GM23338 (cell line): Measurements from ENCODE around the gene NCKAP5. TPM values are rescaled to one million over a fixed set of nuclear protein-coding genes. Genes with fewer than 3 reads are reported as not detected.

ENCODE experiments used
- ATAC-seq: fragments of 200-7000 bp; cut with Tn5 transposase; 3 replicates; pipeline ENCODE4 v1.9.1; 2020
- DNase-seq: peaks from one replicate; pipeline ENCODE4 v3.0.0-alpha.2; 2015; ENCODE audit warnings: low spot score
- H2AFZ ChIP-seq: fragments of 200-600 bp; sonication (generic); 2 replicates; pipeline ENCODE4 v1.8.0; 2016; ENCODE audit warnings: antibody characterized with exemption, mild to moderate bottlenecking, moderate library complexity
- H3F3A ChIP-seq: fragments of 200-600 bp; sonication (generic); replicated peaks from 2 replicates; pipeline ENCODE4 v1.8.0; 2017; ENCODE audit warnings: antibody characterized with exemption, mixed run types, low read depth
- H3K27ac ChIP-seq: fragments of 200-600 bp; sonication (generic); 2 replicates; pipeline ENCODE4 v1.6.1; 2016; ENCODE audit warnings: low read depth
- H3K27me3 ChIP-seq: fragments of 200-600 bp; sonication (generic); 2 replicates; pipeline ENCODE4 v1.8.0; 2016; ENCODE audit warnings: mild to moderate bottlenecking, mixed run types, moderate library complexity; ENCODE audit not compliant: insufficient read depth
- H3K36me3 ChIP-seq: fragments of 200-600 bp; sonication (generic); 2 replicates; pipeline ENCODE4 v1.8.0; 2016; ENCODE audit warnings: mild to moderate bottlenecking; ENCODE audit not compliant: insufficient read depth
- H3K4me1 ChIP-seq: fragments of 200-600 bp; sonication (generic); 2 replicates; pipeline ENCODE4 v1.8.0; 2016; ENCODE audit warnings: mild to moderate bottlenecking, moderate library complexity; ENCODE audit not compliant: insufficient read depth
- H3K4me2 ChIP-seq: fragments of 200-600 bp; sonication (generic); 2 replicates; pipeline ENCODE4 v1.7.1; 2017; ENCODE audit warnings: mixed run types
- H3K4me3 ChIP-seq: fragments of 200-600 bp; sonication (generic); 2 replicates; pipeline ENCODE4 v1.6.1; 2016; ENCODE audit warnings: mixed run types
- H3K79me2 ChIP-seq: fragments of 200-600 bp; sonication (generic); replicated peaks from 2 replicates; pipeline ENCODE4 v1.8.0; 2017; ENCODE audit warnings: mild to moderate bottlenecking; ENCODE audit not compliant: insufficient read depth
- H3K9me2 ChIP-seq: fragments of 200-600 bp; sonication (generic); 2 replicates; pipeline ENCODE4 v1.8.0; 2017; ENCODE audit not compliant: insufficient read depth
- H4K20me1 ChIP-seq: fragments of 200-600 bp; sonication (generic); replicated peaks from 2 replicates; pipeline ENCODE4 v1.8.0; 2017; ENCODE audit warnings: mild to moderate bottlenecking; ENCODE audit not compliant: insufficient read depth
- H3K27ac Mint-ChIP-seq: 2 replicates; pipeline ENCODE4 v1.8.0; 2020; ENCODE audit warnings: inconsistent platforms, mild to moderate bottlenecking, moderate library complexity, mixed read lengths
- H3K27me3 Mint-ChIP-seq: 3 replicates; pipeline ENCODE4 v1.8.0; 2022; ENCODE audit warnings: low read depth, mild to moderate bottlenecking, moderate library complexity, mixed read lengths, inconsistent platforms; ENCODE audit not compliant: insufficient read depth, poor library complexity
- H3K36me3 Mint-ChIP-seq: 3 replicates; pipeline ENCODE4 v1.8.0; 2021; ENCODE audit warnings: low read depth, mild to moderate bottlenecking, inconsistent platforms, moderate library complexity, mixed read lengths
- H3K4me1 Mint-ChIP-seq: 3 replicates; pipeline ENCODE4 v1.8.0; 2020; ENCODE audit warnings: mild to moderate bottlenecking, inconsistent platforms, mixed read lengths
- H3K4me3 Mint-ChIP-seq: 3 replicates; pipeline ENCODE4 v1.8.0; 2021; ENCODE audit warnings: moderate library complexity, mild to moderate bottlenecking, inconsistent platforms, mixed read lengths
- H3K9me3 Mint-ChIP-seq: 3 replicates; pipeline ENCODE4 v1.8.0; 2020; ENCODE audit warnings: moderate library complexity, mild to moderate bottlenecking, inconsistent platforms, mixed read lengths
- CREB1 ChIP-seq: fragments of 250-450 bp; sonication (Bioruptor Pico); IDR thresholded peaks from 2 replicates; pipeline ENCODE4 v1.5.0; 2020; ENCODE audit warnings: low read depth, mild to moderate bottlenecking, moderate library complexity
- EZH2phosphoT487 ChIP-seq: fragments of 200-600 bp; sonication (generic); IDR thresholded peaks from one replicate; pipeline ENCODE4 v1.8.1; 2018; ENCODE audit warnings: antibody characterized with exemption; ENCODE audit not compliant: unreplicated experiment
- JUNB ChIP-seq: IDR thresholded peaks from one replicate; pipeline ENCODE4 v1.6.1; 2016; ENCODE audit warnings: antibody characterized with exemption; ENCODE audit not compliant: unreplicated experiment
- NANOG ChIP-seq: IDR thresholded peaks from 2 replicates; pipeline ENCODE4 v1.6.1; 2016; ENCODE audit warnings: antibody characterized with exemption, borderline replicate concordance
- POLR2AphosphoS5 ChIP-seq: IDR thresholded peaks from 2 replicates; pipeline ENCODE4 v1.6.1; 2016; ENCODE audit warnings: antibody characterized with exemption, low read depth
- STAT1 ChIP-seq: IDR thresholded peaks from one replicate; pipeline ENCODE4 v1.6.1; 2016; ENCODE audit warnings: antibody characterized with exemption; ENCODE audit not compliant: unreplicated experiment
- ZNF114 ChIP-seq: fragments of 250-450 bp; sonication (Bioruptor Pico); IDR thresholded peaks from 2 replicates; pipeline ENCODE4 v1.5.0; 2020; ENCODE audit warnings: mild to moderate bottlenecking, moderate library complexity
- ZNF462 ChIP-seq: fragments of 250-450 bp; sonication (Bioruptor Pico); IDR thresholded peaks from 2 replicates; pipeline ENCODE4 v1.5.0; 2020; ENCODE audit warnings: mild to moderate bottlenecking, moderate library complexity
- polyA plus RNA-seq: library from polyadenylated mRNA; unstranded; fragments of >200 nt; fragmentation: Nextera tagmentation; extraction: Ambion mirVana; gene quantifications from 2 replicates; pipeline ENCODE4 v1.2.1, GENCODE V29; 2016
- total RNA-seq: library from RNA; depleted of rRNA; stranded (reverse); fragments of >200 nt; shearing (Covaris generic); gene quantifications from 2 replicates; pipeline ENCODE4 v1.2.3, GENCODE V29; 2014
- TF ChIP-seq, protein P1 (sequence below), 2 experiments: fragments of 200-600 bp in 1 of 2; sonication (generic) in 1 of 2; conservative IDR thresholded peaks; 2 replicates each; pipeline versions ENCODE4 v1.5.1 to v1.6.1; 2016 to 2017; ENCODE audit warnings: antibody characterized with exemption in 2 of 2, low read depth in 2 of 2, mild to moderate bottlenecking in 2 of 2, moderate library complexity in 1 of 2

Gene NCKAP5
- total and polyA plus RNA-seq, 2 experiments from 2014 or later, result 0.34 to 0.73 TPM

GRCh38 chr2:132859590-132859989 lies 708.7 kb downstream of the NCKAP5 start:
- H3K4me3 ChIP-seq, result no peak overlapping the region
- H3K36me3 ChIP-seq, result no peaks in the 10 kb centered on the region
- peaks cover 6% of the 10 kb centered on the region for H3K4me1 ChIP-seq
- H3K4me2 ChIP-seq, result no peak overlapping the region
- TF ChIP-seq EZH2phosphoT487, result no peak
- no peak for TF ChIP-seq STAT1
- TF ChIP-seq POLR2AphosphoS5, result no peak
- TF ChIP-seq ZNF114, result no peak
- TF ChIP-seq, protein P1, sequence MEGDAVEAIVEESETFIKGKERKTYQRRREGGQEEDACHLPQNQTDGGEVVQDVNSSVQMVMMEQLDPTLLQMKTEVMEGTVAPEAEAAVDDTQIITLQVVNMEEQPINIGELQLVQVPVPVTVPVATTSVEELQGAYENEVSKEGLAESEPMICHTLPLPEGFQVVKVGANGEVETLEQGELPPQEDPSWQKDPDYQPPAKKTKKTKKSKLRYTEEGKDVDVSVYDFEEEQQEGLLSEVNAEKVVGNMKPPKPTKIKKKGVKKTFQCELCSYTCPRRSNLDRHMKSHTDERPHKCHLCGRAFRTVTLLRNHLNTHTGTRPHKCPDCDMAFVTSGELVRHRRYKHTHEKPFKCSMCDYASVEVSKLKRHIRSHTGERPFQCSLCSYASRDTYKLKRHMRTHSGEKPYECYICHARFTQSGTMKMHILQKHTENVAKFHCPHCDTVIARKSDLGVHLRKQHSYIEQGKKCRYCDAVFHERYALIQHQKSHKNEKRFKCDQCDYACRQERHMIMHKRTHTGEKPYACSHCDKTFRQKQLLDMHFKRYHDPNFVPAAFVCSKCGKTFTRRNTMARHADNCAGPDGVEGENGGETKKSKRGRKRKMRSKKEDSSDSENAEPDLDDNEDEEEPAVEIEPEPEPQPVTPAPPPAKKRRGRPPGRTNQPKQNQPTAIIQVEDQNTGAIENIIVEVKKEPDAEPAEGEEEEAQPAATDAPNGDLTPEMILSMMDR (conservative IDR thresholded peaks at IDR 0.05; ENCODE audit: low read depth in 2 of 2), result no peak
- TF ChIP-seq ZNF462 (CRISPR knock-in tag), result no peak
- TF ChIP-seq NANOG, result no peak
- TF ChIP-seq CREB1 (CRISPR knock-in tag), result no peak
- no peak for TF ChIP-seq JUNB
- ATAC-seq (no peak), DNase-seq (no peak)
- no peaks in the 10 kb centered on the region for H3K9me3 Mint-ChIP-seq
- no peak overlapping the region for H2AFZ ChIP-seq
- no peak overlapping the region for H3K4me3 Mint-ChIP-seq
- no peak overlapping the region for H3K27ac ChIP-seq
- H3K79me2 ChIP-seq, result no peaks in the 10 kb centered on the region
- H3F3A ChIP-seq, result no peaks in the 10 kb centered on the region
- H3K27me3 Mint-ChIP-seq, result peaks cover 2% of the 10 kb centered on the region
- no peaks in the 10 kb centered on the region for H4K20me1 ChIP-seq
- peaks cover 17% of the 10 kb centered on the region for H3K4me1 Mint-ChIP-seq
- no peaks in the 10 kb centered on the region for H3K36me3 Mint-ChIP-seq
- H3K27me3 ChIP-seq, result no peaks in the 10 kb centered on the region
- H3K27ac Mint-ChIP-seq, result no peak overlapping the region
- H3K9me2 ChIP-seq, result no peaks in the 10 kb centered on the region
